ENCODE results near the gene PTPN20.

The PTPN20 gene

GRCh38 chr10:47048526-47048905, 137.3 kb downstream of the PTPN20 start:
- TF ChIP-seq GABPA (IDR thresholded peaks at IDR 0.05; ENCODE audit: low read depth): no peak
- no peak for TF ChIP-seq POLR2AphosphoS5 (IDR thresholded peaks at IDR 0.05; ENCODE audit: low read depth)
- no peak for TF ChIP-seq CTCF (IDR thresholded peaks at IDR 0.05; ENCODE audit: insufficient read depth, low read length)
- TF ChIP-seq REST (IDR thresholded peaks at IDR 0.05; ENCODE audit: insufficient replicate concordance, low read depth): no peak
- no peak for TF ChIP-seq SPI1 (IDR thresholded peaks at IDR 0.05; ENCODE audit: borderline replicate concordance, low read depth)
- Histone ChIP-seq H3K27me3 (ENCODE audit: insufficient read depth, poor library complexity, severe bottlenecking) (no peaks in the 10 kb centered on the region), H3K27ac (replicated peaks) (no peak overlapping the region), H3K4me3 (replicated peaks; ENCODE audit: insufficient read depth, low read length) (no peak overlapping the region)
- DNase-seq (ENCODE audit: low read depth in 1 of 2, low spot score in 1 of 2): peak in 1 of 2 experiments; percentile 7

- Histone ChIP-seq H3K27ac (replicated peaks) (no peak overlapping the region), H3K4me3 (replicated peaks; ENCODE audit: insufficient read depth, low read length) (no peak overlapping the region), H3K27me3 (ENCODE audit: insufficient read depth, poor library complexity, severe bottlenecking) (no peaks in the 10 kb centered on the region)
- no peak for DNase-seq (ENCODE audit: low read depth in 1 of 2, low spot score in 1 of 2)
- TF ChIP-seq CTCF (IDR thresholded peaks at IDR 0.05; ENCODE audit: insufficient read depth, low read length) (no peak), GABPA (IDR thresholded peaks at IDR 0.05; ENCODE audit: low read depth) (no peak), REST (IDR thresholded peaks at IDR 0.05; ENCODE audit: insufficient replicate concordance, low read depth) (no peak), POLR2AphosphoS5 (IDR thresholded peaks at IDR 0.05; ENCODE audit: low read depth) (no peak), SPI1 (IDR thresholded peaks at IDR 0.05; ENCODE audit: borderline replicate concordance, low read depth) (no peak)
Observed at GRCh38 chr10:47049056-47049851, 138.0 kb downstream of the PTPN20 start.

- TF ChIP-seq CTCF (IDR thresholded peaks at IDR 0.05; ENCODE audit: insufficient read depth, low read length): no peak
- no peak for TF ChIP-seq POLR2AphosphoS5 (IDR thresholded peaks at IDR 0.05; ENCODE audit: low read depth)
- no peak for TF ChIP-seq REST (IDR thresholded peaks at IDR 0.05; ENCODE audit: insufficient replicate concordance, low read depth)
- no peak for TF ChIP-seq SPI1 (IDR thresholded peaks at IDR 0.05; ENCODE audit: borderline replicate concordance, low read depth)
- no peak for TF ChIP-seq GABPA (IDR thresholded peaks at IDR 0.05; ENCODE audit: low read depth)
- H3K27ac ChIP-seq (replicated peaks): no peak overlapping the region
- no peak overlapping the region for H3K4me3 ChIP-seq (replicated peaks; ENCODE audit: insufficient read depth, low read length)
- H3K27me3 ChIP-seq (ENCODE audit: insufficient read depth, poor library complexity, severe bottlenecking): no peaks in the 10 kb centered on the region
- DNase-seq (ENCODE audit: low read depth in 1 of 2, low spot score in 1 of 2): no peak
Observed at GRCh38 chr10:47049906-47050305, 138.7 kb downstream of the PTPN20 start.

All from HL-60 (cell line).